ENCODE results near the gene HSF5.

DNA sequence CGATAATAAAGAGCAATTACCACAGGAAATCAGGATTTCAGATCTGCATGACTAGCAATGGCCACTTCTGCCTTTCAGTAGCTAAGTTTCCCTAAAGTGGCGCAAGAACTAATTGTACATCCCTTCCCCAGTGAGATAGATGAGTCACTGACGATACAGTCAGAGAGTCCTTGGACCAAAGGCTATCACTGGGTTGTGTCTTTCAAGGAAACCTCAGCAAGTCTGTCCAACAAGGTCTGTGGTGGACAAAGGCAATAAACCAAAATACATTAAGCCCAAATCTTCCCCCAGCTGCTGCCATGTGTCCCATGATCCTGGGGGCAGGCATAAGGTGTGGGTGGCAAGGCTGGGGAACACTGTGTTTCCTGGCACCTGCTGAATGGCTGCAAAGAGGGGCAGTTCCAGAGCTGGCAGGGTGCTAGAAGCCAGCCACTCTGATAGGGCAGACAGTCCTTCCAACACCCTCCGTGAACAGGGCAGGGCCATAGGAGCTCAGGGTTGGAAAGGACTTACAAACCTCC lies 46.8 kb upstream of the HSF5 start:
- TF ChIP-seq, protein P1, sequence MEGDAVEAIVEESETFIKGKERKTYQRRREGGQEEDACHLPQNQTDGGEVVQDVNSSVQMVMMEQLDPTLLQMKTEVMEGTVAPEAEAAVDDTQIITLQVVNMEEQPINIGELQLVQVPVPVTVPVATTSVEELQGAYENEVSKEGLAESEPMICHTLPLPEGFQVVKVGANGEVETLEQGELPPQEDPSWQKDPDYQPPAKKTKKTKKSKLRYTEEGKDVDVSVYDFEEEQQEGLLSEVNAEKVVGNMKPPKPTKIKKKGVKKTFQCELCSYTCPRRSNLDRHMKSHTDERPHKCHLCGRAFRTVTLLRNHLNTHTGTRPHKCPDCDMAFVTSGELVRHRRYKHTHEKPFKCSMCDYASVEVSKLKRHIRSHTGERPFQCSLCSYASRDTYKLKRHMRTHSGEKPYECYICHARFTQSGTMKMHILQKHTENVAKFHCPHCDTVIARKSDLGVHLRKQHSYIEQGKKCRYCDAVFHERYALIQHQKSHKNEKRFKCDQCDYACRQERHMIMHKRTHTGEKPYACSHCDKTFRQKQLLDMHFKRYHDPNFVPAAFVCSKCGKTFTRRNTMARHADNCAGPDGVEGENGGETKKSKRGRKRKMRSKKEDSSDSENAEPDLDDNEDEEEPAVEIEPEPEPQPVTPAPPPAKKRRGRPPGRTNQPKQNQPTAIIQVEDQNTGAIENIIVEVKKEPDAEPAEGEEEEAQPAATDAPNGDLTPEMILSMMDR (IDR thresholded peaks at IDR 0.05) = no peak
- TF ChIP-seq POLR2A (IDR thresholded peaks at IDR 0.05) (no peak), EP300 (IDR thresholded peaks at IDR 0.05) (no peak), POLR2AphosphoS5 (IDR thresholded peaks at IDR 0.05) (no peak)

Measured in upper lobe of left lung (tissue), 4 donors.